Measurements from ENCODE around the gene UBL7. TPM values are rescaled to one million over a fixed set of nuclear protein-coding genes. Genes with fewer than 3 reads are reported as not detected.

UBL7 gene
- total and polyA plus RNA-seq, 2 of the 8 experiments (the other 6 are each of a cell fraction or from before 2014, with no cell fraction given) = 71.5 to 183 TPM

DNA sequence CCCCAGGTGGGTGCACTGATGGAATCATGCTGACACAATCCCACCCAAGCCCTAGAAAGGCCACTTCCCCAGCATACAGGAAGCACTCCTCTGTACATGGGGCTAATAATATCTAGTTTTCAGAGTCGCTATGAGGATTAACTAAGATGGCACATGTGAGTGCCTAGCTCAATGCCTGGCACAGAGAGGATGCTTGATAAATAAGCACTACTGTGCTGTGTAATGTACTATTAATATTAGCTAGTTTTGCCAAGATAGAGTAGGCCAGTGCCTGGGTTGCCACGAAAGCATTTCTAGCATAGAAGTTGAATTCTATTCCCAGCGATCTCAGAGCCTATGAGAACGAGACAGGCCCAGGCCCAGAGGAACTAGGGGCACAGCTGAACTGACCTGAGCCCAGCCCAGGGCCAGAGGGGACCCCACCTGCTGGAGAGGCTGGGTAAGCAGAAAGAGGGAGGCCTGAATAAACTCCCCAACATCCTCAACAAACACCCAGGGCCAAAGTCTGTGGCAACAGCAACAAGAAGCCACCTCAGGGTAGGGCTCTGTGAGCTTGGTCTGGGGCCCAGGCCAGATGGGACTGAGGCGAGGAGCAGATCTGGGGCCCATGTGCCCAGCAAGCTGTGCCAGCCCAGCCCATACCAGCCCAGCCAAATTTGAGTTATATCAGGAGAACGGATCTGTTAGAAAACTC lies 19.6 kb downstream of the UBL7 start:
- Histone ChIP-seq H2BK120ac (replicated peaks; ENCODE audit: low read depth, low read length) (no peak overlapping the region), H2AK5ac (ENCODE audit: low read depth, low read length) (peak overlapping the region; percentile 32; the same call in 1 of the 2 replicates), H3K79me1 (ENCODE audit: low read depth, low read length) (no peaks in the 10 kb centered on the region), H4K91ac (replicated peaks; ENCODE audit: insufficient read length, low read length) (no peak overlapping the region), H4K20me1 (replicated peaks in 1 of 2; ENCODE audit: control insufficient read depth in 1 of 2, insufficient read depth in 2 of 2, low read length in 2 of 2) (peaks cover 0 to 2% of the 10 kb centered on the region in 2 experiments), H4K5ac (ENCODE audit: insufficient read length, low read depth, low read length) (no peak overlapping the region), H2BK20ac (ENCODE audit: low read length) (no peak overlapping the region), H2AFZ (ENCODE audit: low read length) (no peak overlapping the region), H3K23me2 (ENCODE audit: low read depth, low read length) (no peaks in the 10 kb centered on the region), H2BK12ac (ENCODE audit: low read depth, low read length) (peak overlapping the region; percentile 50; the same call in 1 of the 2 replicates), H4K8ac (ENCODE audit: extremely low read depth, insufficient read depth, low read length) (no peak overlapping the region), H3K27me3 (replicated peaks in 1 of 4; ENCODE audit: control insufficient read depth in 3 of 4, extremely low read depth in 1 of 4, insufficient read depth in 3 of 4, low read length in 3 of 4) (no peaks in the 10 kb centered on the region), H3K4me2 (ENCODE audit: insufficient read depth in 1 of 2, low read depth in 2 of 2, low read length in 2 of 2) (no peak overlapping the region), H3K14ac (ENCODE audit: insufficient read length) (no peak overlapping the region), H3K9ac (replicated peaks in 1 of 4; ENCODE audit: extremely low read depth in 1 of 4, low read depth in 3 of 4, low read length in 3 of 4) (no peak overlapping the region), H3K36me3 (ENCODE audit: control insufficient read depth in 2 of 4, insufficient read depth in 4 of 4, low read length in 3 of 4) (peaks cover 0 to 10% (median 3%) of the 10 kb centered on the region in 4 experiments; a peak in 3 of 8 replicates), H3K4ac (replicated peaks; ENCODE audit: insufficient read length, low read depth, low read length) (no peak overlapping the region), H2BK5ac (ENCODE audit: low read depth, low read length) (no peak overlapping the region), H3K23ac (ENCODE audit: insufficient read length) (no peak overlapping the region), H2BK15ac (ENCODE audit: low read length) (no peak overlapping the region), H3K4me3 (ENCODE audit: extremely low read depth in 1 of 4, insufficient read depth in 2 of 4, low read depth in 3 of 4, low read length in 4 of 4) (no peak overlapping the region), H3K9me3 (ENCODE audit: insufficient read depth in 2 of 2, low read depth in 1 of 2, low read length in 1 of 2) (no peaks in the 10 kb centered on the region), H3K18ac (ENCODE audit: extremely low read depth, low read length) (no peak overlapping the region), H3K56ac (replicated peaks; ENCODE audit: insufficient read length, low read depth, low read length) (no peak overlapping the region), H3K27ac (ENCODE audit: low read depth, low read length) (no peak overlapping the region; the same call in 1 of the 2 replicates), H3K4me1 (replicated peaks in 1 of 4; ENCODE audit: control insufficient read depth in 3 of 4, insufficient read depth in 4 of 4, low read length in 3 of 4) (no peaks in the 10 kb centered on the region; a peak in 1 of 7 replicates), H3K79me2 (ENCODE audit: control insufficient read depth in 1 of 2, insufficient read depth in 2 of 2, low read length in 2 of 2) (no peaks in the 10 kb centered on the region)
- CTCF ChIA-PET (ENCODE audit: partially characterized antibody) = interaction anchor here (0.7 to 41.3 kb wide), 18 partner anchors 9 to 119 kb away, joined by 3 to 1311 read pairs (median 10); partner anchors contain the start of genes CYP11A1 and UBL7
- TF ChIP-seq, protein P1, sequence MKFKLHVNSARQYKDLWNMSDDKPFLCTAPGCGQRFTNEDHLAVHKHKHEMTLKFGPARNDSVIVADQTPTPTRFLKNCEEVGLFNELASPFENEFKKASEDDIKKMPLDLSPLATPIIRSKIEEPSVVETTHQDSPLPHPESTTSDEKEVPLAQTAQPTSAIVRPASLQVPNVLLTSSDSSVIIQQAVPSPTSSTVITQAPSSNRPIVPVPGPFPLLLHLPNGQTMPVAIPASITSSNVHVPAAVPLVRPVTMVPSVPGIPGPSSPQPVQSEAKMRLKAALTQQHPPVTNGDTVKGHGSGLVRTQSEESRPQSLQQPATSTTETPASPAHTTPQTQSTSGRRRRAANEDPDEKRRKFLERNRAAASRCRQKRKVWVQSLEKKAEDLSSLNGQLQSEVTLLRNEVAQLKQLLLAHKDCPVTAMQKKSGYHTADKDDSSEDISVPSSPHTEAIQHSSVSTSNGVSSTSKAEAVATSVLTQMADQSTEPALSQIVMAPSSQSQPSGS (IDR thresholded peaks at IDR 0.05; ENCODE audit: low read length) = no peak
- TF ChIP-seq RAD21 (IDR thresholded peaks at IDR 0.05 in 1 of 2, conservative IDR thresholded peaks at IDR 0.05 in 1 of 2; ENCODE audit: low read depth in 2 of 2, low read length in 2 of 2) = peak in 1 of 2 experiments; percentile 37; a peak in 2 of 4 replicates
- TF ChIP-seq, protein P2, sequence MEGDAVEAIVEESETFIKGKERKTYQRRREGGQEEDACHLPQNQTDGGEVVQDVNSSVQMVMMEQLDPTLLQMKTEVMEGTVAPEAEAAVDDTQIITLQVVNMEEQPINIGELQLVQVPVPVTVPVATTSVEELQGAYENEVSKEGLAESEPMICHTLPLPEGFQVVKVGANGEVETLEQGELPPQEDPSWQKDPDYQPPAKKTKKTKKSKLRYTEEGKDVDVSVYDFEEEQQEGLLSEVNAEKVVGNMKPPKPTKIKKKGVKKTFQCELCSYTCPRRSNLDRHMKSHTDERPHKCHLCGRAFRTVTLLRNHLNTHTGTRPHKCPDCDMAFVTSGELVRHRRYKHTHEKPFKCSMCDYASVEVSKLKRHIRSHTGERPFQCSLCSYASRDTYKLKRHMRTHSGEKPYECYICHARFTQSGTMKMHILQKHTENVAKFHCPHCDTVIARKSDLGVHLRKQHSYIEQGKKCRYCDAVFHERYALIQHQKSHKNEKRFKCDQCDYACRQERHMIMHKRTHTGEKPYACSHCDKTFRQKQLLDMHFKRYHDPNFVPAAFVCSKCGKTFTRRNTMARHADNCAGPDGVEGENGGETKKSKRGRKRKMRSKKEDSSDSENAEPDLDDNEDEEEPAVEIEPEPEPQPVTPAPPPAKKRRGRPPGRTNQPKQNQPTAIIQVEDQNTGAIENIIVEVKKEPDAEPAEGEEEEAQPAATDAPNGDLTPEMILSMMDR (IDR thresholded peaks at IDR 0.05; ENCODE audit: control extremely low read depth in 1 of 3, insufficient read depth in 1 of 3, low read depth in 1 of 3, low read length in 3 of 3) = peak; percentile 36 to 50 (median 42)
- POLR2A ChIA-PET (ENCODE audit: partially characterized antibody) = interaction anchor here (0.6 to 3.1 kb wide), 7 partner anchors 19 to 158 kb away, joined by 3 to 14 read pairs (median 4); partner anchors contain the start of gene UBL7
- no peak for DNase-seq (ENCODE audit: low read depth in 1 of 2, low spot score in 2 of 2)
- WGBS, 2 experiments (ENCODE audit: extremely low coverage in 1 of 2, insufficient coverage in 1 of 2, insufficient read length in 1 of 2, insufficient replicate concordance in 2 of 2, low coverage in 1 of 2, low lambda C conversion rate in 2 of 2, missing lambda C conversion rate in 1 of 2) = 88% methylated on average over 6 of the region's 6 CpGs; no CpG with 5 or more reads in 1 of the 2 experiments
- FAIRE-seq = no peak

Data from H1 (cell line).